Activated naive CD8-positive, alpha-beta T cell (primary cell): Measurements from ENCODE around the gene TIE1.

ENCODE experiments used
- H3K27ac Mint-ChIP-seq: one replicate; pipeline ENCODE4 v1.8.0; 2021; ENCODE audit warnings: mixed read lengths
- H3K27me3 Mint-ChIP-seq: one replicate; pipeline ENCODE4 v1.8.0; 2021; ENCODE audit warnings: mixed read lengths
- H3K36me3 Mint-ChIP-seq: one replicate; pipeline ENCODE4 v1.8.0; 2021; ENCODE audit warnings: mixed read lengths
- H3K4me1 Mint-ChIP-seq: one replicate; pipeline ENCODE4 v1.8.0; 2021; ENCODE audit warnings: low read depth, mixed read lengths
- H3K4me3 Mint-ChIP-seq: one replicate; pipeline ENCODE4 v1.8.0; 2021; ENCODE audit warnings: mild to moderate bottlenecking, mixed read lengths
- H3K9me3 Mint-ChIP-seq: one replicate; pipeline ENCODE4 v1.8.0; 2021; ENCODE audit warnings: low read depth, mixed read lengths

The TIE1 gene

GRCh38 chr1:43282220-43283195 is 18.3 kb upstream of the TIE1 start:
- Mint-ChIP-seq H3K27ac (no peak overlapping the region), H3K9me3 (no peaks in the 10 kb centered on the region), H3K27me3 (peaks cover 2% of the 10 kb centered on the region), H3K36me3 (no peaks in the 10 kb centered on the region), H3K4me1 (no peaks in the 10 kb centered on the region), H3K4me3 (no peak overlapping the region)

DNA sequence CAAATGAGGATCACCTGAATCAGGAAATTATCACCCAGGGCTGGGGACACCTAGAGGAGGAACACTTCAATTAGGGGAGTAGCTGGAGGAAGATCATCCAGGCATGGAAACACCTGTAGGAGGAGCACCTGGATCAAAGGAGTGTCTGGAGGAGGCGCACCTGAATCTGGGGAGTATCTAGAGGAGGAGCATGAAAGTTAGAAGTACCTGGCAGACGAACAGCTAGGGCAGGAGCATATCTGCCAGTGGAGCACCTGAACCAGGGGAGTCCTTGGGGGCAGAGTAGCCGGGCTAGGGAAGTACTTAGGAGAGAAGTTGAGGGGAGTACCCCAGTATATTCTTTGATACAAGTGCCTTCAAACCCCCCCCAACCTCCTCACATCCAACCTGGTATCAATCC is 16.7 kb upstream of the TIE1 start:
- Mint-ChIP-seq H3K36me3 (no peaks in the 10 kb centered on the region), H3K9me3 (no peaks in the 10 kb centered on the region), H3K27me3 (no peaks in the 10 kb centered on the region), H3K4me3 (no peak overlapping the region), H3K27ac (no peak overlapping the region), H3K4me1 (no peaks in the 10 kb centered on the region)

- no peak overlapping the region for H3K4me3 Mint-ChIP-seq
- no peaks in the 10 kb centered on the region for H3K36me3 Mint-ChIP-seq
- no peaks in the 10 kb centered on the region for H3K9me3 Mint-ChIP-seq
- no peak overlapping the region for H3K27ac Mint-ChIP-seq
- no peaks in the 10 kb centered on the region for H3K4me1 Mint-ChIP-seq
- no peaks in the 10 kb centered on the region for H3K27me3 Mint-ChIP-seq
These were observed 16.2 kb upstream of the TIE1 start for GRCh38 chr1:43284546-43285110.

- Mint-ChIP-seq H3K27me3 (no peaks in the 10 kb centered on the region), H3K4me3 (no peak within 1 kb of the TSS), H3K36me3 (no peaks in the 10 kb centered on the region), H3K9me3 (no peaks in the 10 kb centered on the region), H3K27ac (no peak within 1 kb of the TSS), H3K4me1 (no peaks in the 10 kb centered on the region)
These were observed 15.4 kb upstream of the TIE1 start, which contains the start of gene C1orf210 for GRCh38 chr1:43285269-43285990. Gene C1orf210 (minus strand): TSS chr1:43285581. CDS start chr1:43283270, 2,311 bp downstream.

DNA sequence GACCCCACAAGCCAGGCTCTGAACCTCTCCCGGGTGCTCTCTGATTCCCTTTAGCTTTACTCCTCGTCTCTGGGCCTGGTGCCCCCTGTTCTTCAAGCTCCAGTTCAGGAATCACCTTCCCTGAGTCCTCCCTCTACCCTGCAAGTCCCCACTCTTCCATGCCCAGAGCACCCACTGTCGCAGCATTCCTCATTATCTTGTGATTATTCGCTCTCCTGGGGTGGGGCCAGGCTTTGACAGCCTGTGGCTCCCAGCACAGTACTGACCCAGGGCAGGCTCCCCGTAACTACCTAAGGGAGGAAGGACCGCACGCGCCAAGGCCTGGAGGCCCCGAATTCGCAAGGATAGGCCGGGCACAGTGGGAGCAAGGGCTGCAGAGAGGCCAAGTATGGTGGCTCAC is 14.7 kb upstream of the TIE1 start:
- no peaks in the 10 kb centered on the region for H3K36me3 Mint-ChIP-seq
- H3K4me1 Mint-ChIP-seq = no peaks in the 10 kb centered on the region
- no peak overlapping the region for H3K4me3 Mint-ChIP-seq
- H3K9me3 Mint-ChIP-seq = no peaks in the 10 kb centered on the region
- no peaks in the 10 kb centered on the region for H3K27me3 Mint-ChIP-seq
- no peak overlapping the region for H3K27ac Mint-ChIP-seq

GRCh38 chr1:43286533-43286932 is 14.2 kb upstream of the TIE1 start:
- Mint-ChIP-seq H3K27ac (no peak overlapping the region), H3K27me3 (no peaks in the 10 kb centered on the region), H3K9me3 (no peaks in the 10 kb centered on the region)

DNA sequence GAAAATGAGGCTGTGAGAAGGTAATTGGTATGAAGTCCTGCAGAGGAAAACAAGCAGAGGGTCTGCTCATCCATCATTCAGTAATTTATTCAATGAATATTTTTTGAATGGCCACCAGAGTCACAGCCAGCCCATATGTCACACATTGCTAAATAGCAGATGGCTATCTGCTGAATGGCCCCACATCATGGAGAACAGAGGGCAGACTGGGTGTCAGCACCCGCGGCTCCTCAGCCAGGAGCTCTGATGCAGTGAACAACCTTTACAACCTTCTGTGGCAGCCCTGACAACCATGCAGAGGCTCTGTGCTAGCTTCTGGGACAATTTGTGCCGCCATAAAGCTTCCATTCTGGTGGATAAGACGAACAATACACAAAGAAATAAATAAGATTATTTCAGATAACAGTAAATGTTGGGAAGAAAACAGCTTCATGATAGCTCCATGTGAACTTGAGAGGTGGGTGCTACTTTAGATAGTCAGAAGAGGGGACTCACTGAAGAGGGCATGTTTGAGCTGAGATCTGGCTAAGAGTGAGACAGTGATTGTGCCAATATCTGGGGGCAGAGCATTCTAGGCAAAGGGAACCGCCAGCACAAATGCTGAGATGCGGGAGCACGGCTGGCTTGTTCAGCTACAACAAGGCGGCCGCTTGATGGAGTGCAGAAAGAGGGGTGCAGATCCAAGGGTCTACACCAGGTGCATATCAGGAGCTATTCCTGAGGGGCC is 12.6 kb upstream of the TIE1 start:
- Mint-ChIP-seq H3K36me3 (no peaks in the 10 kb centered on the region), H3K27ac (no peak overlapping the region), H3K4me1 (no peaks in the 10 kb centered on the region), H3K9me3 (no peaks in the 10 kb centered on the region), H3K4me3 (no peak overlapping the region), H3K27me3 (no peaks in the 10 kb centered on the region)

More at GRCh38 chr1:43286533-43286932, 14.2 kb upstream of the TIE1 start:
- H3K36me3 Mint-ChIP-seq = no peaks in the 10 kb centered on the region
- no peak overlapping the region for H3K4me3 Mint-ChIP-seq
- no peaks in the 10 kb centered on the region for H3K4me1 Mint-ChIP-seq

DNA sequence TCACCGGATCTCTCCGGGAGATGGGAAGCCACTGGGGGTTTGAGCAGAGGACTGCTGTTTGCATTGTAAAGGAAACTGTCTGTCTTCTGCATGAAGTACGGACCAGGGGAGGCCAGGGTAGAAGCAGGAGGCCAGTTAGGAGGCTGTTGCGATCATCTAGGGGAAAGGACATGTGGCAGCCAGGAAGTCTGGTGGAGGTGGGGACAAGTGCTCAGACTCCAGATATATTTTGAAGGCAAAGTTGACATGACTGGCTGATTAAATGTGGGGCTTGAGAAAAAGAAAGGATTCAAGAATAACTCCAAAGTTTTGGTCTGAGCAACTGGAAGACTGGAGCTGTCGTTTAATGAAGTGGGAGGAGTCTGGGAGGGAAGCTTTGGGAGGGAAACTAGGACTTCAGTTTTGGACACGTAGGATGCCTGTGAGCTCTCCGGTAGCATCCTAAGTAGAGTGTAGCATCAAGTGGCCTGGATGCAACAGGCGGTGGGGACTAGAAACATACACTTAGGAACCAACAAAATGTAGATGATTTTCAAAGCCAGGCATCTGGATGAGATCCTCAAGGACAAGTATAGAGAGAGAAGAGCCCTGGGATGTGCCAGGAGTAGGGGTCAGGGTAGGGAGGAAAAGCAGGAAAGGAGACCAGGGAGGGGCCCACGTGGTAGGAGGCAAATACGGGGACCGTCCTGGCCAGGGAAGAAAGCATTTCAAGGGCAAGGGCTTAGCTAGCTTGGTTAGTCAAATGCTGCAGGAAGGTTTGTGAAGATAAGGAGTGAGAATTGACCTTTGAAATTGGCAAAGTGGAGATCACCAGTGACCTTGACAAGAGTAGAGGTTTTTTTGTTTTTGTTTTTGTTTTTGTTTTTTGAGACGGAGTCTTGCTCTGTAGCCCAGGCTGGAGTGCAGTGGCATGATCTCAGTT is 11.7 kb upstream of the TIE1 start:
- Mint-ChIP-seq H3K4me1 (no peaks in the 10 kb centered on the region), H3K4me3 (no peak overlapping the region)

DNA sequence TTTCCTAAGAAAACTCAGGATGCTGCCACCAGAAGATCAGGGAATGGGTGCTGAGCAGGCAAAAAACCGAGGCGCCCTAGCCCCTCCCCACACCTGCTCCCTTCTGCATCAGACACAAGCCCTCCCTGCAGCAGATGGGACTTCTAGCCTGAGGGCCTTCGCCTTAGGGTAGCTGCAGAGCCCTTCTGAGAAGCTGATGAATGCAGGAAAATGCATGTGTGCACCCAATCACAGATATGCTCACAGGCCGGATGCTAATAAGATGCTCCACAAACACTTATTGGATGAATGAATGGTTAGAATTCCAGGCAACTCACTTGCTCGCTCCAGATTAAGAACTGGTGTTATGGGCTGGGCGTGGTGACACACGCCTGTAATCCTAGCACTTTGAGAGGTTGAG is 8.6 kb upstream of the TIE1 start:
- no peaks in the 10 kb centered on the region for H3K27me3 Mint-ChIP-seq
- H3K36me3 Mint-ChIP-seq = no peaks in the 10 kb centered on the region
- no peak overlapping the region for H3K27ac Mint-ChIP-seq
- H3K4me3 Mint-ChIP-seq = no peak overlapping the region
- H3K9me3 Mint-ChIP-seq = no peaks in the 10 kb centered on the region
- H3K4me1 Mint-ChIP-seq = peaks cover 11% of the 10 kb centered on the region

More for the DNA sequence above, 11.7 kb upstream of the TIE1 start:
- Mint-ChIP-seq H3K27me3 (no peaks in the 10 kb centered on the region), H3K27ac (no peak overlapping the region), H3K36me3 (no peaks in the 10 kb centered on the region), H3K9me3 (no peaks in the 10 kb centered on the region)

GRCh38 chr1:43292679-43293078 is 8.1 kb upstream of the TIE1 start:
- peaks cover 11% of the 10 kb centered on the region for H3K4me1 Mint-ChIP-seq
- H3K36me3 Mint-ChIP-seq = no peaks in the 10 kb centered on the region
- H3K9me3 Mint-ChIP-seq = no peaks in the 10 kb centered on the region
- H3K27me3 Mint-ChIP-seq = no peaks in the 10 kb centered on the region
- H3K27ac Mint-ChIP-seq = no peak overlapping the region
- no peak overlapping the region for H3K4me3 Mint-ChIP-seq

- no peaks in the 10 kb centered on the region for H3K27me3 Mint-ChIP-seq
- no peak overlapping the region for H3K4me3 Mint-ChIP-seq
- H3K36me3 Mint-ChIP-seq = no peaks in the 10 kb centered on the region
- no peak overlapping the region for H3K27ac Mint-ChIP-seq
- peaks cover 11% of the 10 kb centered on the region for H3K4me1 Mint-ChIP-seq
- no peaks in the 10 kb centered on the region for H3K9me3 Mint-ChIP-seq
These were observed 7.6 kb upstream of the TIE1 start for GRCh38 chr1:43293176-43293575.

DNA sequence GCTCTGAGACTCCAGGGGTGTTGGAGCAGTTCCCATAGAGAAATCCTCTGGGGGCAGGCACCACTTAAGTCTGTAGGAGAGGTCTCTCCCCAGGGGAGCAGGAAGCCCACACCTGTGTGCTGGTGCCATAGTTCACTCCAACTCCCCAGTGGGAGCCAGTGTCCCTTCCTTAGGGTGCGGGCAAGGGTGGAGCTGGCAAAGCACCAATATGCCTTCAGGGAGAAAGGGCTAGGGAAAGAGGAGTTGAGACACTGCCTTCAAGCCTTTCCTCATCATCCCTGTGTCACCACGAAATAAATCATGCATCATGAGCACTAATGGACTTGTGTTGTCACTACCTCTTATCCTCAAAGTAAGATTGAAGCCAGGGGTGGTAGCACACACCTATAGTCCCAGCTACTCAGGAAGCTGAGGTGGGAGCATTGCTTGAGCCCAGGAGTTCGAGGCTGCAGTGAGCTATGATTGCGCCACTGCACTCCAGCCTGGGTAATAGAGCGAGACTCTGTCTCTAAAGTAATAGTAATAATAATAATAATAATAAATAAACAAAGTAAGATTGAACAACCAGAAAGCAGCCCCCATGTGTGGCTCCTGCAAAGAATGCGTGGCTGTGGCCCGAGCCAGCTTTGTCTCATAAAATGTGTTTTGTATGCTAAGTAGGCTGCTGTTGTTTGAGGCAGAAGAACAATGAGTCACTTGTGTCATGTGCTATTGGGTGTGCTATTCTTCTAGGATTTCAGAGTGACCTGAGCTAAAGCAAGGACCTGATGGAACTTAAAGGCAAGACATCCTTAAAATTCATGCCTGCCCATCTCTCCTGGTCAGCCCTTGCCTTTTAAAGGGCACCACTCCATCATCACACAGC is 6.7 kb upstream of the TIE1 start:
- no peaks in the 10 kb centered on the region for H3K27me3 Mint-ChIP-seq
- no peak overlapping the region for H3K27ac Mint-ChIP-seq

GRCh38 chr1:43294761-43295160 is 6.0 kb upstream of the TIE1 start:
- H3K36me3 Mint-ChIP-seq = no peaks in the 10 kb centered on the region

More for the DNA sequence above, 6.7 kb upstream of the TIE1 start:
- H3K4me1 Mint-ChIP-seq = peaks cover 11% of the 10 kb centered on the region
- H3K9me3 Mint-ChIP-seq = no peaks in the 10 kb centered on the region
- no peak overlapping the region for H3K4me3 Mint-ChIP-seq
- no peaks in the 10 kb centered on the region for H3K36me3 Mint-ChIP-seq

More at GRCh38 chr1:43294761-43295160, 6.0 kb upstream of the TIE1 start:
- Mint-ChIP-seq H3K4me1 (peaks cover 11% of the 10 kb centered on the region), H3K27me3 (no peaks in the 10 kb centered on the region), H3K4me3 (no peak overlapping the region), H3K27ac (no peak overlapping the region), H3K9me3 (no peaks in the 10 kb centered on the region)
